HG02763 (cell line): ENCODE measurements around the gene IMMP2L.
"Not testable (repeated sequence)": the region's sequence is repeated elsewhere in the genome, so short reads cannot be mapped to it uniquely, and the experiment has no call there.

Experiments
- ATAC-seq: cut with Tn5 transposase; IDR thresholded peaks from one replicate; pipeline ENCODE4 v1.9.1; 2021; ENCODE audit warnings: mild to moderate bottlenecking, moderate library complexity; ENCODE audit not compliant: unreplicated experiment

Gene IMMP2L

GRCh38 chr7:111510584-111511378, 51.5 kb downstream of the IMMP2L start:
- no peak for ATAC-seq

GRCh38 chr7:111510062-111510461, 52.2 kb downstream of the IMMP2L start:
- no peak for ATAC-seq

- ATAC-seq = no peak
These were observed 53.0 kb downstream of the IMMP2L start for GRCh38 chr7:111509288-111509687.

- no peak for ATAC-seq
These were observed 53.9 kb downstream of the IMMP2L start for GRCh38 chr7:111508387-111508786.

GRCh38 chr7:111505422-111505821, 56.9 kb downstream of the IMMP2L start:
- ATAC-seq = not testable (repeated sequence)

GRCh38 chr7:111501799-111502198, 60.5 kb downstream of the IMMP2L start:
- ATAC-seq = not testable (repeated sequence)

- no peak for ATAC-seq
These were observed 63.3 kb downstream of the IMMP2L start for GRCh38 chr7:111499027-111499426.

GRCh38 chr7:111498391-111499007, 63.8 kb downstream of the IMMP2L start:
- ATAC-seq = no peak

- ATAC-seq = no peak
These were observed 67.0 kb downstream of the IMMP2L start for GRCh38 chr7:111495173-111495810.

GRCh38 chr7:111492234-111492633, 70.1 kb downstream of the IMMP2L start:
- ATAC-seq = no peak

GRCh38 chr7:111486472-111487142, 75.7 kb downstream of the IMMP2L start:
- ATAC-seq = peak; percentile 60

GRCh38 chr7:111485701-111486380, 76.5 kb downstream of the IMMP2L start:
- ATAC-seq = no peak

GRCh38 chr7:111483078-111483477, 79.2 kb downstream of the IMMP2L start:
- ATAC-seq = no peak

- ATAC-seq = no peak
These were observed 84.6 kb downstream of the IMMP2L start for GRCh38 chr7:111477462-111478225.

GRCh38 chr7:111476586-111477293, 85.6 kb downstream of the IMMP2L start:
- ATAC-seq = no peak

- no peak for ATAC-seq
These were observed 86.3 kb downstream of the IMMP2L start for GRCh38 chr7:111475959-111476358.

GRCh38 chr7:111475419-111475748, 86.9 kb downstream of the IMMP2L start:
- no peak for ATAC-seq

- no peak for ATAC-seq
These were observed 87.4 kb downstream of the IMMP2L start for GRCh38 chr7:111474723-111475418.
